Skeletal muscle satellite cell (primary cell): ENCODE measurements around the gene ADAMTS3.
"Not testable (repeated sequence)": the region's sequence is repeated elsewhere in the genome, so short reads cannot be mapped to it uniquely, and the experiment has no call there.

Source experiments
- H3K27me3 ChIP-seq: 2 replicates; pipeline ENCODE4 v1.7.0; 2013; ENCODE audit warnings: low read length; ENCODE audit not compliant: control insufficient read depth, insufficient read depth
- H3K36me3 ChIP-seq: 2 replicates; pipeline ENCODE4 v1.7.0; 2013; ENCODE audit warnings: mild to moderate bottlenecking, control low read depth, low read length; ENCODE audit not compliant: insufficient read depth
- H3K4me1 ChIP-seq: 2 replicates; pipeline ENCODE4 v1.7.0; 2013; ENCODE audit warnings: low read length; ENCODE audit not compliant: control insufficient read depth, insufficient read depth
- H3K4me2 ChIP-seq: 2 replicates; pipeline ENCODE4 v1.7.0; 2013; ENCODE audit warnings: mild to moderate bottlenecking, low read length
- H3K4me3 ChIP-seq: 2 replicates; pipeline ENCODE4 v1.7.0; 2013; ENCODE audit warnings: low read length
- H3K9ac ChIP-seq: 2 replicates; pipeline ENCODE4 v1.7.0; 2013; ENCODE audit warnings: mild to moderate bottlenecking, low read depth, low read length, moderate library complexity
- H3K9me3 ChIP-seq: replicated peaks from 2 replicates; pipeline ENCODE4 v1.7.0; 2013; ENCODE audit warnings: mild to moderate bottlenecking, control low read depth, low read length

ADAMTS3 gene

GRCh38 chr4:72432282-72432681, 136.7 kb downstream of the ADAMTS3 start:
- H3K4me2 ChIP-seq = no peak overlapping the region
- no peaks in the 10 kb centered on the region for H3K4me1 ChIP-seq
- H3K4me3 ChIP-seq = no peak overlapping the region
- H3K36me3 ChIP-seq = no peaks in the 10 kb centered on the region
- H3K27me3 ChIP-seq = no peaks in the 10 kb centered on the region
- H3K9ac ChIP-seq = no peak overlapping the region
- H3K9me3 ChIP-seq = no peaks in the 10 kb centered on the region

GRCh38 chr4:72430988-72431387, 138.0 kb downstream of the ADAMTS3 start:
- Histone ChIP-seq H3K4me3 (no peak overlapping the region), H3K27me3 (no peaks in the 10 kb centered on the region), H3K9me3 (no peaks in the 10 kb centered on the region), H3K4me1 (no peaks in the 10 kb centered on the region), H3K36me3 (no peaks in the 10 kb centered on the region), H3K4me2 (no peak overlapping the region), H3K9ac (no peak overlapping the region)

- H3K9ac ChIP-seq = no peak overlapping the region
Measured at GRCh38 chr4:72430050-72430449, 139.0 kb downstream of the ADAMTS3 start.

GRCh38 chr4:72429397-72429889, 139.6 kb downstream of the ADAMTS3 start:
- Histone ChIP-seq H3K4me3 (no peak overlapping the region), H3K36me3 (no peaks in the 10 kb centered on the region), H3K9me3 (no peaks in the 10 kb centered on the region), H3K4me2 (no peak overlapping the region), H3K27me3 (no peaks in the 10 kb centered on the region), H3K4me1 (no peaks in the 10 kb centered on the region), H3K9ac (no peak overlapping the region)

More at GRCh38 chr4:72430050-72430449, 139.0 kb downstream of the ADAMTS3 start:
- Histone ChIP-seq H3K4me3 (no peak overlapping the region), H3K9me3 (no peaks in the 10 kb centered on the region), H3K4me2 (no peak overlapping the region), H3K27me3 (no peaks in the 10 kb centered on the region), H3K36me3 (no peaks in the 10 kb centered on the region), H3K4me1 (no peaks in the 10 kb centered on the region)

- no peaks in the 10 kb centered on the region for H3K9me3 ChIP-seq
- H3K4me3 ChIP-seq = no peak overlapping the region
- no peak overlapping the region for H3K4me2 ChIP-seq
- H3K4me1 ChIP-seq = no peaks in the 10 kb centered on the region
- no peak overlapping the region for H3K9ac ChIP-seq
- no peaks in the 10 kb centered on the region for H3K36me3 ChIP-seq
- H3K27me3 ChIP-seq = no peaks in the 10 kb centered on the region
Measured at GRCh38 chr4:72427057-72427456, 142.0 kb downstream of the ADAMTS3 start.

GRCh38 chr4:72425908-72426307, 143.1 kb downstream of the ADAMTS3 start:
- not testable (repeated sequence) for H3K4me2 ChIP-seq, H3K27me3 ChIP-seq, H3K36me3 ChIP-seq, H3K9ac ChIP-seq, H3K4me3 ChIP-seq, H3K4me1 ChIP-seq, H3K9me3 ChIP-seq

- Histone ChIP-seq H3K9ac (no peak overlapping the region), H3K27me3 (no peaks in the 10 kb centered on the region), H3K4me1 (no peaks in the 10 kb centered on the region), H3K4me3 (no peak overlapping the region), H3K4me2 (no peak overlapping the region), H3K36me3 (no peaks in the 10 kb centered on the region), H3K9me3 (no peaks in the 10 kb centered on the region)
Measured at GRCh38 chr4:72424006-72424405, 145.0 kb downstream of the ADAMTS3 start.

- Histone ChIP-seq H3K4me1 (peaks cover 8% of the 10 kb centered on the region), H3K4me3 (no peak overlapping the region), H3K27me3 (no peaks in the 10 kb centered on the region), H3K4me2 (no peak overlapping the region), H3K9me3 (no peaks in the 10 kb centered on the region), H3K36me3 (no peaks in the 10 kb centered on the region), H3K9ac (no peak overlapping the region)
Measured at GRCh38 chr4:72422416-72422815, 146.6 kb downstream of the ADAMTS3 start.

- Histone ChIP-seq H3K36me3 (no peaks in the 10 kb centered on the region), H3K9ac (no peak overlapping the region), H3K4me1 (peaks cover 8% of the 10 kb centered on the region), H3K27me3 (no peaks in the 10 kb centered on the region), H3K4me3 (no peak overlapping the region), H3K4me2 (no peak overlapping the region), H3K9me3 (no peaks in the 10 kb centered on the region)
Measured at GRCh38 chr4:72418458-72418857, 150.6 kb downstream of the ADAMTS3 start.

GRCh38 chr4:72410158-72410557, 158.9 kb downstream of the ADAMTS3 start:
- no peaks in the 10 kb centered on the region for H3K36me3 ChIP-seq
- no peaks in the 10 kb centered on the region for H3K9me3 ChIP-seq
- H3K9ac ChIP-seq = no peak overlapping the region
- no peaks in the 10 kb centered on the region for H3K27me3 ChIP-seq
- no peak overlapping the region for H3K4me3 ChIP-seq
- H3K4me1 ChIP-seq = no peaks in the 10 kb centered on the region
- H3K4me2 ChIP-seq = no peak overlapping the region

- Histone ChIP-seq H3K4me2 (no peak overlapping the region), H3K4me1 (no peaks in the 10 kb centered on the region), H3K9me3 (no peaks in the 10 kb centered on the region), H3K4me3 (no peak overlapping the region), H3K9ac (no peak overlapping the region), H3K36me3 (no peaks in the 10 kb centered on the region), H3K27me3 (no peaks in the 10 kb centered on the region)
Measured at GRCh38 chr4:72408568-72408967, 160.5 kb downstream of the ADAMTS3 start.

- H3K9me3 ChIP-seq = no peaks in the 10 kb centered on the region
- H3K9ac ChIP-seq = no peak overlapping the region
- H3K4me3 ChIP-seq = no peak overlapping the region
- no peaks in the 10 kb centered on the region for H3K27me3 ChIP-seq
- H3K4me2 ChIP-seq = no peak overlapping the region
- no peaks in the 10 kb centered on the region for H3K4me1 ChIP-seq
- H3K36me3 ChIP-seq = no peaks in the 10 kb centered on the region
Measured at GRCh38 chr4:72405417-72405816, 163.6 kb downstream of the ADAMTS3 start.
